ENCODE results near the gene CDH4.
A peak's percentile ranks its signal among the peaks of the same experiment; 100 is the strongest.

The CDH4 gene

GRCh38 chr20:61891476-61891875 lies 639.4 kb downstream of the CDH4 start:
- H3K36me3 ChIP-seq (ENCODE audit: control insufficient read depth in 1 of 2, insufficient read depth in 2 of 2, low read length in 2 of 2) = no peaks in the 10 kb centered on the region
- DNase-seq = no peak
- no peak overlapping the region for H3K14ac ChIP-seq (ENCODE audit: low read length)
- no CpG with 5 or more reads among the region's 6 CpGs for WGBS (ENCODE audit: extremely low coverage, insufficient coverage, insufficient read length)
- H3K4me2 ChIP-seq (ENCODE audit: low read length) = no peak overlapping the region
- no peak overlapping the region for H4K91ac ChIP-seq (ENCODE audit: low read depth, low read length)
- no peak overlapping the region for H2BK5ac ChIP-seq (ENCODE audit: low read depth, low read length, poor library complexity)
- H2BK120ac ChIP-seq (ENCODE audit: insufficient read depth, low read length, poor library complexity) = no peak overlapping the region
- H3K79me2 ChIP-seq (ENCODE audit: control insufficient read depth, insufficient read depth, low read length, poor library complexity) = no peaks in the 10 kb centered on the region
- H3K4ac ChIP-seq (ENCODE audit: low read depth, low read length) = no peak overlapping the region
- H3K27ac ChIP-seq (ENCODE audit: low read depth, low read length) = no peak overlapping the region
- H2BK12ac ChIP-seq (ENCODE audit: low read length) = no peak overlapping the region
- no peaks in the 10 kb centered on the region for H3K27me3 ChIP-seq (ENCODE audit: insufficient read depth, low read length)
- peaks cover 12% of the 10 kb centered on the region for H3K9me3 ChIP-seq (ENCODE audit: insufficient read depth, low read depth, low read length)
- no peaks in the 10 kb centered on the region for H3K4me1 ChIP-seq (ENCODE audit: control insufficient read depth in 1 of 2, insufficient read depth in 2 of 2, low read length in 2 of 2)
- H3K79me1 ChIP-seq (ENCODE audit: low read length) = no peaks in the 10 kb centered on the region
- no peak overlapping the region for H2AFZ ChIP-seq (ENCODE audit: insufficient read depth, low read length, poor library complexity)
- no peak overlapping the region for H3K23ac ChIP-seq (ENCODE audit: low read length)
- H4K8ac ChIP-seq (ENCODE audit: low read depth, low read length) = no peak overlapping the region
- H2AK5ac ChIP-seq (ENCODE audit: low read length) = no peak overlapping the region
- no peak overlapping the region for H4K12ac ChIP-seq (ENCODE audit: low read depth, low read length)
- H3K9ac ChIP-seq (ENCODE audit: low read length) = no peak overlapping the region
- no peak overlapping the region for H3K18ac ChIP-seq (ENCODE audit: low read length)
- no peak overlapping the region for H3K4me3 ChIP-seq (ENCODE audit: low read depth, low read length)

GRCh38 chr20:61891916-61892649 lies 640.0 kb downstream of the CDH4 start:
- H4K8ac ChIP-seq (ENCODE audit: low read depth, low read length) = no peak overlapping the region
- no peak overlapping the region for H2BK12ac ChIP-seq (ENCODE audit: low read length)
- H3K36me3 ChIP-seq (ENCODE audit: control insufficient read depth in 1 of 2, insufficient read depth in 2 of 2, low read length in 2 of 2) = no peaks in the 10 kb centered on the region
- no peak overlapping the region for H3K14ac ChIP-seq (ENCODE audit: low read length)
- no peak overlapping the region for H2AK5ac ChIP-seq (ENCODE audit: low read length)
- H3K9ac ChIP-seq (ENCODE audit: low read length) = no peak overlapping the region
- no peak overlapping the region for H2BK5ac ChIP-seq (ENCODE audit: low read depth, low read length, poor library complexity)
- no peak overlapping the region for H4K12ac ChIP-seq (ENCODE audit: low read depth, low read length)
- no peak overlapping the region for H3K23ac ChIP-seq (ENCODE audit: low read length)
- no peak overlapping the region for H3K4me2 ChIP-seq (ENCODE audit: low read length)
- H3K4me3 ChIP-seq (ENCODE audit: low read depth, low read length) = no peak overlapping the region
- H3K4ac ChIP-seq (ENCODE audit: low read depth, low read length) = no peak overlapping the region
- no peaks in the 10 kb centered on the region for H3K79me1 ChIP-seq (ENCODE audit: low read length)
- no peaks in the 10 kb centered on the region for H3K79me2 ChIP-seq (ENCODE audit: control insufficient read depth, insufficient read depth, low read length, poor library complexity)
- H2AFZ ChIP-seq (ENCODE audit: insufficient read depth, low read length, poor library complexity) = no peak overlapping the region
- peaks cover 12% of the 10 kb centered on the region for H3K9me3 ChIP-seq (ENCODE audit: insufficient read depth, low read depth, low read length)
- no CpG with 5 or more reads among the region's 6 CpGs for WGBS (ENCODE audit: extremely low coverage, insufficient coverage, insufficient read length)
- DNase-seq = no peak
- H3K4me1 ChIP-seq (ENCODE audit: control insufficient read depth in 1 of 2, insufficient read depth in 2 of 2, low read length in 2 of 2) = no peaks in the 10 kb centered on the region
- no peak overlapping the region for H3K27ac ChIP-seq (ENCODE audit: low read depth, low read length)
- H3K27me3 ChIP-seq (ENCODE audit: insufficient read depth, low read length) = no peaks in the 10 kb centered on the region
- no peak overlapping the region for H3K18ac ChIP-seq (ENCODE audit: low read length)
- H4K91ac ChIP-seq (ENCODE audit: low read depth, low read length) = no peak overlapping the region
- no peak overlapping the region for H2BK120ac ChIP-seq (ENCODE audit: insufficient read depth, low read length, poor library complexity)

- Histone ChIP-seq H3K9me3 (ENCODE audit: insufficient read depth, low read depth, low read length) (peaks cover 12% of the 10 kb centered on the region), H3K27ac (ENCODE audit: low read depth, low read length) (no peak overlapping the region), H3K23ac (ENCODE audit: low read length) (no peak overlapping the region), H3K4ac (ENCODE audit: low read depth, low read length) (no peak overlapping the region), H3K27me3 (ENCODE audit: insufficient read depth, low read length) (no peaks in the 10 kb centered on the region), H2AK5ac (ENCODE audit: low read length) (no peak overlapping the region), H2AFZ (ENCODE audit: insufficient read depth, low read length, poor library complexity) (no peak overlapping the region), H2BK12ac (ENCODE audit: low read length) (no peak overlapping the region), H3K9ac (ENCODE audit: low read length) (no peak overlapping the region), H3K4me1 (ENCODE audit: control insufficient read depth in 1 of 2, insufficient read depth in 2 of 2, low read length in 2 of 2) (no peaks in the 10 kb centered on the region), H3K4me3 (ENCODE audit: low read depth, low read length) (no peak overlapping the region), H4K91ac (ENCODE audit: low read depth, low read length) (no peak overlapping the region), H2BK120ac (ENCODE audit: insufficient read depth, low read length, poor library complexity) (no peak overlapping the region), H3K79me1 (ENCODE audit: low read length) (no peaks in the 10 kb centered on the region), H3K18ac (ENCODE audit: low read length) (no peak overlapping the region), H3K36me3 (ENCODE audit: control insufficient read depth in 1 of 2, insufficient read depth in 2 of 2, low read length in 2 of 2) (no peaks in the 10 kb centered on the region), H4K12ac (ENCODE audit: low read depth, low read length) (no peak overlapping the region), H4K8ac (ENCODE audit: low read depth, low read length) (no peak overlapping the region), H3K14ac (ENCODE audit: low read length) (no peak overlapping the region), H3K79me2 (ENCODE audit: control insufficient read depth, insufficient read depth, low read length, poor library complexity) (no peaks in the 10 kb centered on the region), H2BK5ac (ENCODE audit: low read depth, low read length, poor library complexity) (no peak overlapping the region), H3K4me2 (ENCODE audit: low read length) (no peak overlapping the region)
- no CpG with 5 or more reads among the region's 22 CpGs for WGBS (ENCODE audit: extremely low coverage, insufficient coverage, insufficient read length)
- DNase-seq = peak; percentile 41 to 49
These were observed 643.0 kb downstream of the CDH4 start for GRCh38 chr20:61895016-61895415.

- no peaks in the 10 kb centered on the region for H3K79me1 ChIP-seq (ENCODE audit: low read length)
These were observed 643.6 kb downstream of the CDH4 start for GRCh38 chr20:61895686-61896057.

More at GRCh38 chr20:61895686-61896057, 643.6 kb downstream of the CDH4 start:
- H3K4me1 ChIP-seq (ENCODE audit: control insufficient read depth in 1 of 2, insufficient read depth in 2 of 2, low read length in 2 of 2) = no peaks in the 10 kb centered on the region
- H2AFZ ChIP-seq (ENCODE audit: insufficient read depth, low read length, poor library complexity) = no peak overlapping the region
- no peak overlapping the region for H4K12ac ChIP-seq (ENCODE audit: low read depth, low read length)
- no peak overlapping the region for H2BK12ac ChIP-seq (ENCODE audit: low read length)
- H3K14ac ChIP-seq (ENCODE audit: low read length) = no peak overlapping the region
- WGBS (ENCODE audit: extremely low coverage, insufficient coverage, insufficient read length) = no CpG with 5 or more reads among the region's 13 CpGs
- H3K27ac ChIP-seq (ENCODE audit: low read depth, low read length) = no peak overlapping the region
- no peak overlapping the region for H2AK5ac ChIP-seq (ENCODE audit: low read length)
- H3K9ac ChIP-seq (ENCODE audit: low read length) = no peak overlapping the region
- no peaks in the 10 kb centered on the region for H3K27me3 ChIP-seq (ENCODE audit: insufficient read depth, low read length)
- H4K8ac ChIP-seq (ENCODE audit: low read depth, low read length) = no peak overlapping the region
- H2BK120ac ChIP-seq (ENCODE audit: insufficient read depth, low read length, poor library complexity) = no peak overlapping the region
- H3K23ac ChIP-seq (ENCODE audit: low read length) = no peak overlapping the region
- peaks cover 10% of the 10 kb centered on the region for H3K9me3 ChIP-seq (ENCODE audit: insufficient read depth, low read depth, low read length)
- DNase-seq = no peak
- no peak overlapping the region for H3K4me2 ChIP-seq (ENCODE audit: low read length)
- H3K18ac ChIP-seq (ENCODE audit: low read length) = no peak overlapping the region
- no peak overlapping the region for H3K4ac ChIP-seq (ENCODE audit: low read depth, low read length)
- H3K4me3 ChIP-seq (ENCODE audit: low read depth, low read length) = no peak overlapping the region
- H4K91ac ChIP-seq (ENCODE audit: low read depth, low read length) = no peak overlapping the region
- H2BK5ac ChIP-seq (ENCODE audit: low read depth, low read length, poor library complexity) = no peak overlapping the region
- H3K79me2 ChIP-seq (ENCODE audit: control insufficient read depth, insufficient read depth, low read length, poor library complexity) = no peaks in the 10 kb centered on the region
- no peaks in the 10 kb centered on the region for H3K36me3 ChIP-seq (ENCODE audit: control insufficient read depth in 1 of 2, insufficient read depth in 2 of 2, low read length in 2 of 2)
